HepG2 (cell line): Measurements from ENCODE around the gene UBAC1. TPM values are rescaled to one million over a fixed set of nuclear protein-coding genes. Genes with fewer than 3 reads are reported as not detected.
A peak's percentile ranks its signal among the peaks of the same experiment; 100 is the strongest.

Experiments used
- ARHGAP35 ChIP-seq: sonication (generic); formaldehyde crosslinking; IDR thresholded peaks from 2 replicates; pipeline ENCODE4 v1.9.0; 2022; ENCODE audit warnings: mild to moderate bottlenecking, inconsistent platforms, moderate library complexity, missing genetic modification reagents, borderline replicate concordance
- BATF2 ChIP-seq: sonication (generic); formaldehyde crosslinking; IDR thresholded peaks from 2 replicates; pipeline ENCODE4 v1.8.0; 2022; ENCODE audit warnings: mild to moderate bottlenecking, missing genetic modification reagents, moderate library complexity
- CSRNP1 ChIP-seq: sonication (generic); formaldehyde crosslinking; IDR thresholded peaks from 2 replicates; pipeline ENCODE4 v1.8.1; 2023; ENCODE audit warnings: mild to moderate bottlenecking, missing genetic modification reagents
- DR1 ChIP-seq: sonication (generic); formaldehyde crosslinking; IDR thresholded peaks from 2 replicates; pipeline ENCODE4 v1.8.0; 2021; ENCODE audit warnings: mild to moderate bottlenecking, missing genetic modification reagents, inconsistent platforms
- HDAC1 ChIP-seq: sonication (generic); formaldehyde crosslinking; IDR thresholded peaks from 2 replicates; pipeline ENCODE4 v1.5.1; 2020; ENCODE audit warnings: mild to moderate bottlenecking, missing genetic modification reagents
- KLF12 ChIP-seq: sonication (generic); formaldehyde crosslinking; IDR thresholded peaks from 2 replicates; pipeline ENCODE4 v1.4.0; 2020; ENCODE audit warnings: missing genetic modification reagents, borderline replicate concordance
- PAWR ChIP-seq: sonication (generic); formaldehyde crosslinking; IDR thresholded peaks from 2 replicates; pipeline ENCODE4 v1.4.0; 2020; ENCODE audit warnings: missing genetic modification reagents, mild to moderate bottlenecking, borderline replicate concordance
- RAD51 ChIP-seq: fragments of 450-650 bp; IDR thresholded peaks from 2 replicates; pipeline ENCODE4 v1.6.1; 2016; ENCODE audit warnings: borderline replicate concordance
- REXO4 ChIP-seq: sonication (generic); formaldehyde crosslinking; IDR thresholded peaks from 2 replicates; pipeline ENCODE4 v1.8.0; 2022; ENCODE audit warnings: missing genetic modification reagents, mild to moderate bottlenecking, borderline replicate concordance
- SMAD3 ChIP-seq: sonication (generic); formaldehyde crosslinking; IDR thresholded peaks from 2 replicates; pipeline ENCODE4 v1.4.0; 2020; ENCODE audit warnings: missing genetic modification reagents
- ZBTB34 ChIP-seq: sonication (generic); formaldehyde crosslinking; IDR thresholded peaks from 2 replicates; pipeline ENCODE4 v1.8.0; 2022; ENCODE audit warnings: mild to moderate bottlenecking, missing genetic modification reagents
- ZHX2 ChIP-seq, 2 experiments: sonication (generic) in 1 of 2; formaldehyde crosslinking in 1 of 2; IDR thresholded peaks; 2 replicates each; pipeline versions ENCODE4 v1.6.1 to v1.9.0; 2014 to 2022; ENCODE audit warnings: antibody characterized with exemption in 1 of 2, borderline replicate concordance in 1 of 2, inconsistent platforms in 1 of 2, low read depth in 1 of 2, missing genetic modification reagents in 1 of 2
- ZKSCAN8 ChIP-seq: IDR thresholded peaks from 2 replicates; pipeline ENCODE4 v1.6.1; 2016; ENCODE audit warnings: borderline replicate concordance, missing genetic modification reagents, missing compliant biosample characterization
- ZMYM4 ChIP-seq: sonication (generic); formaldehyde crosslinking; IDR thresholded peaks from 2 replicates; pipeline ENCODE4 v1.8.1; 2023; ENCODE audit warnings: mild to moderate bottlenecking, missing genetic modification reagents
- ZNF230 ChIP-seq: sonication (generic); formaldehyde crosslinking; IDR thresholded peaks from 2 replicates; pipeline ENCODE4 v1.4.0; 2020; ENCODE audit warnings: mild to moderate bottlenecking, missing genetic modification reagents
- ZNF343 ChIP-seq: sonication (generic); formaldehyde crosslinking; IDR thresholded peaks from 2 replicates; pipeline ENCODE4 v1.4.0; 2020; ENCODE audit warnings: mild to moderate bottlenecking, missing genetic modification reagents
- ZNF768 ChIP-seq: sonication (generic); formaldehyde crosslinking; IDR thresholded peaks from 2 replicates; pipeline ENCODE4 v1.4.0; 2020; ENCODE audit warnings: missing genetic modification reagents
- ZNF891 ChIP-seq: sonication (generic); formaldehyde crosslinking; IDR thresholded peaks from 2 replicates; pipeline ENCODE4 v1.5.0; 2020; ENCODE audit warnings: mild to moderate bottlenecking, missing genetic modification reagents
- ZSCAN9 ChIP-seq: IDR thresholded peaks from 2 replicates; pipeline ENCODE4 v1.6.1; 2016; ENCODE audit warnings: borderline replicate concordance
- polyA plus RNA-seq, 8 experiments: library from polyadenylated mRNA; depleted of rRNA in 3 of 8; stranded (reverse) in 7 of 8; unstranded in 1 of 8; fragments of >200 nt; fragmentation: Illumina TruSeq in 4 of 8; extraction: Trizol in 4 of 8; gene quantifications; 2 replicates each; pipeline versions ENCODE4 v1.2.1 to v1.2.3, GENCODE V29; 2011 to 2016; ENCODE audit warnings: low read depth in 4 of 8, missing spikeins in 1 of 8, mixed read lengths in 1 of 8; ENCODE audit not compliant: insufficient read depth in 1 of 8
- total RNA-seq, 5 experiments: library from RNA; depleted of rRNA; stranded (reverse); fragments of >200 nt; fragmentation: Illumina TruSeq; extraction: Trizol; gene quantifications; 2 replicates each; pipeline ENCODE4 v1.2.3, GENCODE V29; 2016; ENCODE audit warnings: low read depth in 1 of 5

Gene UBAC1
- total and polyA plus RNA-seq, 2 of the 13 experiments (the other 11 are each of a cell fraction or from before 2014, with no cell fraction given): 32.2 to 34.1 TPM

GRCh38 chr9:135994501-135995192 lies 33.5 kb upstream of the UBAC1 start (continued):
- TF ChIP-seq ZBTB34 (CRISPR knock-in tag) (peak; percentile 62; the same call in 1 of the 2 replicates), ZHX2 (IDR thresholded peaks at IDR 0.05; ENCODE audit: low read depth) (no peak), ZHX2 (CRISPR knock-in tag; IDR thresholded peaks at IDR 0.05; ENCODE audit: borderline replicate concordance) (no peak), CSRNP1 (0 out of 2 replicates have a peak, but pooled peaks have one; percentile 17), ZSCAN9 (CRISPR knock-in tag) (no peak), RAD51 (peak; percentile 47; the same call in 1 of the 2 replicates), ARHGAP35 (CRISPR knock-in tag) (no peak), SMAD3 (CRISPR knock-in tag) (no peak), ZNF343 (0 out of 2 replicates have a peak, but pooled peaks have one; percentile 27), ZMYM4 (peak; percentile 5; the same call in 1 of the 2 replicates), REXO4 (CRISPR knock-in tag) (no peak), KLF12 (CRISPR knock-in tag) (no peak), ZNF768 (CRISPR knock-in tag) (peak; percentile 37; the same call in 1 of the 2 replicates), ZNF891 (CRISPR knock-in tag) (no peak), DR1 (no peak; the same call in none of the 2 replicates), PAWR (CRISPR knock-in tag) (no peak), BATF2 (no peak), HDAC1 (CRISPR knock-in tag) (peak; percentile 49; the same call in 1 of the 2 replicates), ZKSCAN8 (CRISPR knock-in tag) (no peak), ZNF230 (CRISPR knock-in tag) (0 out of 2 replicates have a peak, but pooled peaks have one; percentile 22)
